Effector CD8-positive, alpha-beta T cell (primary cell): Measurements from ENCODE around the gene NTRK3.

ENCODE experiments used
- DNase-seq: peaks from one replicate; lab custom pipeline; 2025; lab: John Stamatoyannopoulos, UW

NTRK3 gene

GRCh38 chr15:88257311-88258092 lies 963 bp upstream of the NTRK3 start:
- DNase-seq, result no peak

GRCh38 chr15:88255484-88256278 lies 858 bp downstream of the NTRK3 start:
- no peak for DNase-seq

- DNase-seq, result no peak
These were observed 1.5 kb downstream of the NTRK3 start for GRCh38 chr15:88255087-88255483.

DNA sequence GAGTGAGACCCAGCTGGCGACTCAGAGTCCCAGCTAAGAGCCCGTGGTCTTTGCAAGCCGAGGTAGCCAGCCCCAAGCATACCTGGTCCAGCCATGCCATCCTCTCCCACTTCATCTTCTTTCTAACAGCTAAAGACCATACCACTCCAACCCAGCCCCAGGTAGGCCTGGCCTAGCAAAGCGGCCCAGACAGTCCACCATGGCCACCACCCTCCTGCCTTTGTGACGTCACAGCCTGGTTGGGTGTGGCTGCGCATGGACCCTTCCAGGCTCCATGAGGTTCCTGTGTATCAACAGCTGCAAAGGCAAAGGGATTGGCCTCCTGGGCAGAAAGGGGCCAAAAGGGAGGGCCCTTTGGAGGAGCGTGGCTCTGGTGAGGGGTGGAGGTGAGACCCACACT lies 4.1 kb downstream of the NTRK3 start:
- no peak for DNase-seq

- no peak for DNase-seq
These were observed 5.7 kb downstream of the NTRK3 start for GRCh38 chr15:88250826-88251225.

DNA sequence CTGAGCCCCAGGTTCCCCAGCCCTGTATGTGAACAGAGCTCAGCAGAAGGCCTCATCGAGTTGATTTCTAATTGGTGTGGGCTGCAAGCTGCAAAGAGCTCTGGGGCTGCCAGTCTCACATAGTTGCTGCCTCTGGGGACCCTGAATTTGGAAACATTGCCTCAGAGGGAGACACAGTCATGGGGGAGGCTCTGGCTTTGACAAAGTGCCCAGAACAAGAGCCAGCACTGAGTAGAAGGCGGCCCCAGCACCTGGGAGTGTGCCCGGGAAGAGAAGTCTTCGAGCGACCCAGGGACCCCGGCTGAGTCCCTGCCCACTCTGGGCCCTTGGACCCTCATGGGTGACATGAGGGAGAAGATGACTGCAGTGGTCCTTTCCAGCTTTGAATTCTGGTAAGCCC lies 7.3 kb downstream of the NTRK3 start:
- no peak for DNase-seq

DNA sequence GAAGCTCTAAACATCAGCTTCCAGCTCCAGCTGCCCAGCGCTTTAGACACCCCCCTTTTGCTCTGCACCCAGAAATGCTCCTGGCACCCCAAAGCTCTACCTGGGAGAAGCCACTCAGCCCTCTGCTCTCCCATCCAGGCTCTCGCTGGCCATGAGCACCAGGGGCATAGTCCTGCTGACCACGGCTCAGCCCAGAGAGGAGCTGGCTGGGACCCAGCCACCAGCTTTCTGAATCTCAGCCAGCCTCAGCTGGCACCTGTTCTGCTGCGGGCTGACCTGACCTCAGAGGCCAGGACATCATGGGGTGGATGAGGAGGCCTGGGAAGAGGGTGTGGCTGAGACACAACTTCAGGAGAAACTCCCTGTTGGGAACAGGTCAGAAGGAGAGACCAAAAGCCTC lies 8.6 kb downstream of the NTRK3 start:
- no peak for DNase-seq

GRCh38 chr15:88246666-88247446 lies 9.7 kb downstream of the NTRK3 start:
- DNase-seq, result peak; percentile 48

- no peak for DNase-seq
These were observed 10.5 kb downstream of the NTRK3 start for GRCh38 chr15:88246081-88246480.

DNA sequence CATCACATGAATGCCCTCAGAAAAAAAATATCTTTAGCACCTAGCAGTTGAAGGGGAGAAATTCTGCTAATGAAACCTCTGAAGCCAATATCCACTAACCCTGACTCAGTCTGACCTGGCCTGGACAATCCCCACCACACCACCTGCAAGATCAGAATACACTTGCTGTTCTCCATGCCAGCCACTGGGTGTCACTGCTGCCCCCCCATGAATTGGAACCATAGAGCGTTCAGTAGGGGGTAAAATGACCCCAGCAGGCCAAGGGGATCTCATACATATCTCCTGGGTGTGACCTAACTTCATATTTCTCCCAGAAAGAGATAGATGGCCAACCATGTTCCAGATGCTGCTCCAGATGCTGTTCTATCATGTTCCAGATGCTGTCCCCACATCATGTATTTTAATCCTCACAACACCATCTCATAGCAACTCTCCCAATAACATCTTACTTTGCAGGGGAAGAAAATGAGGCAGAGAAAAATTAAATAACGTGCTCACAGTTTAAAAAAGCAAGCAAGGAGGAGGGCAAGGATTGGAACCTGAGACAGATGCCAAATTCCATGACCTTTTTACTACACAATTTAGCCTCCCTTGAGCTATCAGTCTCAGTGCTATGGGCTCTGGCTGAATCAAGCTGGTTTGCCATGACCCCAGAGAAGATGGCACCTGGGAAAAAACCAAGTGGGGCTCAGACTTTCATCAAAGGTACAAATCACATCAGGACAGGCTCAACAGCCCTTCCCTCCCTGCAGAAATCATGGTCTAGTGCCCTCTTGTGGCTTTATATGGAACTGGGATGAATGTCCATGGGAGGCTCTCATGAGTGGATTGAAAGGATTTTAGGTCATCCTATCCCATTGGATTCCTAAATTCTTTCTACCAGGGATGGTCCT lies 12.4 kb downstream of the NTRK3 start:
- DNase-seq, result no peak

- DNase-seq, result no peak
These were observed 13.7 kb downstream of the NTRK3 start for GRCh38 chr15:88242586-88243555.

- DNase-seq, result no peak
These were observed 15.1 kb downstream of the NTRK3 start for GRCh38 chr15:88241461-88241860.

DNA sequence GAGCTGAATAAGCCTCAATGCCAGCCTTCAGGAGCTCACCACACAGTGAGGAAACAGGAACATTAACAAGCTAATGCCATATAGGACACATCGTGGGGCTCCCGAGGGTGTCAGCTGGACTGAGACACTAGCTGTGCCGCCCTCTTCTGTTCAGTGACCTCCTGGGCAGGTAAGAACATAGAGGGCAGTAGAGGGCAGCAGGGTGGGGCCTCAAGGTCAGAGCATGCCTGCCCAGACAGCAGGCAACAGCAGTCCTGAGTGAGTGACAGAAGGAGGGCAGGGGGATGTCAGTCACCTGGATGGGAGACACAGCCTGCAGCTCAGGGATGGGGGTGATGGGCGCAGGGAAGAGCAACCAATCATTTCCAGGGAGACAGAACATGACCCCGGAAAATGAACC lies 15.5 kb downstream of the NTRK3 start:
- DNase-seq, result no peak

- DNase-seq, result no peak
These were observed 16.9 kb downstream of the NTRK3 start for GRCh38 chr15:88239594-88239993.

GRCh38 chr15:88238618-88239430 lies 17.7 kb downstream of the NTRK3 start:
- DNase-seq, result no peak

- no peak for DNase-seq
These were observed 21.8 kb downstream of the NTRK3 start for GRCh38 chr15:88234711-88235110.

- no peak for DNase-seq
These were observed 22.6 kb downstream of the NTRK3 start for GRCh38 chr15:88233921-88234320.

DNA sequence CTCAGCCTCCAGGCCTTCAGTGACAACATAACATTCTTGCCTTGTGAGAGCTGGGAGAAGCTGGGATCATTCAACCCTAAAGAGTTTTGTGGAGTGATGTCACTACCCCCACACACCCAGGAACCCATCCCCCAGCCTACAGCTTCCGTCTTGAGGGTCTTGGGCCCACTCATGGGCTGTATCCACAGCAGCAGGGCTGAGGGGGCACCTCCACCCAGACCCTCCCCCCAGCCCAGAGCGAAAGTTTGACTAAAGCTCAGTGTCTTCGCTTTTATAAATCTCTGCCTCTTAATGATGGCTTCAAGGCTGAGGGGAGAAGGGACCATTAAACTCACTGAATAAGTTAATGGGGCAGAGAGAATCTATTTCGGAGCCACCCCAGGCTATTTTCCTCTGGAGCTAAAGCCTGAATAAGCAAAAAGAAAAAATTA lies 23.8 kb downstream of the NTRK3 start:
- no peak for DNase-seq

- DNase-seq, result no peak
These were observed 24.5 kb downstream of the NTRK3 start for GRCh38 chr15:88231909-88232644.
